K562 (cell line): Measurements from ENCODE around the gene FBXO21. TPM values are rescaled to one million over a fixed set of nuclear protein-coding genes. Genes with fewer than 3 reads are reported as not detected.
A peak's percentile ranks its signal among the peaks of the same experiment; 100 is the strongest.

ENCODE experiments used
- ATAC-seq: fragments of 200-7000 bp; cut with Tn5 transposase; 3 replicates; pipeline ENCODE4 v1.9.1; 2020; ENCODE audit warnings: moderate library complexity
- BruUV-seq: library from RNA; stranded (reverse); fragments of 400-500 nt; replicated peaks from 2 replicates; lab custom pipeline; 2021; lab: Mats Ljungman, UMichigan
- CTCF ChIA-PET: fragments of 300-600 bp; formaldehyde crosslinking; extraction: SDS; loops from one replicate; lab custom pipeline; 2021; ENCODE audit warnings: low intra/inter-chr PET ratio; lab: Yijun Ruan, JAX
- POLR2A ChIA-PET: fragments of 300-600, 350-650 bp; sonication (Branson Sonifier 250); formaldehyde crosslinking; extraction: SDS; loops from one replicate; lab custom pipeline; 2021; ENCODE audit warnings: antibody characterized with exemption, inconsistent platforms; lab: Yijun Ruan, JAX
- DNase-seq, 4 experiments: peaks; one replicate each; pipeline versions ENCODE4 v3.0.0 to v3.0.0-alpha.2; 2011 to 2018; ENCODE audit warnings: low spot score in 3 of 4, mixed read lengths in 3 of 4; ENCODE audit errors: extremely low read depth in 1 of 4
- FAIRE-seq: peaks from 2 replicates; lab custom pipeline; 2011; peaks lifted over from hg19 to GRCh38; lab: Jason Lieb, UNC
- H2AFZ ChIP-seq: 2 replicates; pipeline ENCODE4 v1.6.0; 2011; ENCODE audit warnings: low read depth, low read length, control low read depth, inconsistent platforms
- H3K27ac ChIP-seq: fragments of 200-600 bp; 3 replicates; pipeline ENCODE4 v1.8.0; 2011; ENCODE audit warnings: low read depth, mild to moderate bottlenecking, control low read depth, inconsistent platforms, low read length, moderate library complexity, mixed read lengths; ENCODE audit errors: extremely low read depth
- H3K27me3 ChIP-seq, 2 experiments: fragments of 300-600 bp in 1 of 2; 2 replicates in 1 of 2; 3 replicates in 1 of 2; pipeline versions ENCODE4 v1.6.0 to v1.8.0; 2011; ENCODE audit warnings: inconsistent platforms in 2 of 2, low read length in 2 of 2, mild to moderate bottlenecking in 1 of 2, mixed read lengths in 1 of 2, moderate library complexity in 1 of 2; ENCODE audit not compliant: control insufficient read depth in 2 of 2, insufficient read depth in 2 of 2
- H3K36me3 ChIP-seq: fragments of 300-600 bp; 3 replicates; pipeline ENCODE4 v1.8.0; 2011; ENCODE audit warnings: mild to moderate bottlenecking, low read length, inconsistent platforms; ENCODE audit not compliant: control insufficient read depth, insufficient read depth
- H3K4me1 ChIP-seq, 2 experiments: fragments of 200-600 bp in 1 of 2; replicated peaks in 1 of 2; 2 replicates in 1 of 2; 3 replicates in 1 of 2; pipeline versions ENCODE4 v1.5.1 to v1.8.0; 2011; ENCODE audit warnings: inconsistent platforms in 2 of 2, low read length in 2 of 2, mild to moderate bottlenecking in 1 of 2, mixed read lengths in 1 of 2, moderate library complexity in 1 of 2; ENCODE audit not compliant: control insufficient read depth in 2 of 2, insufficient read depth in 2 of 2
- H3K4me2 ChIP-seq: 2 replicates; pipeline ENCODE4 v1.6.1; 2011; ENCODE audit warnings: low read length, control low read depth, inconsistent platforms, mixed read lengths; ENCODE audit not compliant: insufficient read depth
- H3K4me3 ChIP-seq: fragments of 200-600 bp; sonication (generic), shearing (Covaris generic); 2 replicates; pipeline ENCODE4 v1.5.1; 2016; ENCODE audit warnings: control low read depth, inconsistent platforms
- H3K79me2 ChIP-seq: fragments of 200-600 bp; 3 replicates; pipeline ENCODE4 v1.8.0; 2011; ENCODE audit warnings: low read length, inconsistent platforms; ENCODE audit not compliant: control insufficient read depth, insufficient read depth
- H3K9ac ChIP-seq, 2 experiments: 2 replicates each; pipeline versions ENCODE4 v1.6.0 to v1.6.1; 2011; ENCODE audit warnings: low read depth in 2 of 2, low read length in 2 of 2, control low read depth in 1 of 2, inconsistent platforms in 1 of 2, mild to moderate bottlenecking in 1 of 2, mixed read lengths in 1 of 2; ENCODE audit not compliant: insufficient read depth in 1 of 2
- H3K9me1 ChIP-seq: one replicate; pipeline ENCODE4 v1.6.0; 2011; ENCODE audit warnings: inconsistent platforms, mild to moderate bottlenecking, low read length, moderate library complexity; ENCODE audit not compliant: control insufficient read depth, insufficient read depth
- H3K9me3 ChIP-seq: replicated peaks from 2 replicates; pipeline ENCODE4 v1.5.1; 2011; ENCODE audit warnings: low read depth, low read length, inconsistent platforms; ENCODE audit not compliant: control insufficient read depth, insufficient read depth
- H4K20me1 ChIP-seq: replicated peaks from 2 replicates; pipeline ENCODE4 v1.6.1; 2011; ENCODE audit warnings: low read length, inconsistent platforms, mixed read lengths; ENCODE audit not compliant: control insufficient read depth, insufficient read depth
- ATF1 ChIP-seq, 2 experiments: fragments of 450-650 bp in 1 of 2; IDR thresholded peaks; 2 replicates each; pipeline ENCODE4 v1.6.1; 2016; ENCODE audit warnings: missing compliant biosample characterization in 1 of 2, missing genetic modification characterization in 1 of 2
- HLTF ChIP-seq: fragments of 450-650 bp; IDR thresholded peaks from 2 replicates; pipeline ENCODE4 v1.6.1; 2016
- KDM5B ChIP-seq: fragments of 200-600 bp; sonication (generic); IDR thresholded peaks from 2 replicates; pipeline ENCODE4 v1.6.1; 2012; ENCODE audit warnings: low read depth, mild to moderate bottlenecking, moderate library complexity, low read length, control low read depth, inconsistent platforms; ENCODE audit not compliant: insufficient replicate concordance
- KLF1 ChIP-seq: fragments of 450-650 bp; IDR thresholded peaks from 2 replicates; pipeline ENCODE4 v1.6.1; 2016; ENCODE audit warnings: missing genetic modification characterization, missing compliant biosample characterization
- PML ChIP-seq: IDR thresholded peaks from 2 replicates; pipeline ENCODE4 v1.6.1; 2012; ENCODE audit warnings: low read length, inconsistent platforms
- PTBP1 ChIP-seq: fragments of 200-400 bp; formaldehyde crosslinking; IDR thresholded peaks from 2 replicates; pipeline ENCODE4 v1.6.1; 2017; ENCODE audit warnings: low read depth, low read length
- SRSF1 ChIP-seq: fragments of 200-400 bp; formaldehyde crosslinking; IDR thresholded peaks from 2 replicates; pipeline ENCODE4 v1.6.1; 2017; ENCODE audit warnings: mild to moderate bottlenecking, low read depth, low read length, moderate library complexity
- TBP ChIP-seq: optimal IDR thresholded peaks from 2 replicates; pipeline ENCODE3; 2011; ENCODE audit warnings: low read depth, low read length, improper control_type of control experiment
- TCF7L2 ChIP-seq: fragments of 150-350 bp; IDR thresholded peaks from 2 replicates; pipeline ENCODE4 v1.6.1; 2016; ENCODE audit warnings: low read depth, mild to moderate bottlenecking, low read length, moderate library complexity
- TEAD2 ChIP-seq: fragments of 450-650 bp; IDR thresholded peaks from 2 replicates; pipeline ENCODE4 v1.6.1; 2016; ENCODE audit warnings: missing genetic modification characterization, control low read depth, missing compliant biosample characterization
- ZEB2 ChIP-seq: fragments of 450-650 bp; IDR thresholded peaks from 2 replicates; pipeline ENCODE4 v1.6.1; 2016
- ZNF12 ChIP-seq: sonication (generic); formaldehyde crosslinking; IDR thresholded peaks from 2 replicates; pipeline ENCODE4 v1.4.0; 2020; ENCODE audit warnings: mild to moderate bottlenecking, missing genetic modification reagents
- ZNF253 ChIP-seq: fragments of 250-450 bp; sonication (Bioruptor Pico); conservative IDR thresholded peaks from 2 replicates; pipeline ENCODE4 v1.6.1; 2021; ENCODE audit warnings: mild to moderate bottlenecking
- WGBS: fragments of 100-300 bp; shearing (Covaris generic); methylation state at CpG from one replicate; pipeline ENCODE4 v1.1.6; 2016; ENCODE audit warnings: low coverage, mixed read lengths; ENCODE audit not compliant: insufficient coverage; ENCODE audit errors: missing lambda C conversion rate; 5-methylcytosine and 5-hydroxymethylcytosine counted together
- in situ Hi-C: fragments of 300-500 bp; cut with MboI; formaldehyde crosslinking; loops from 4 replicates; pipeline ENCODE4 v1.15.0; 2018; ENCODE audit warnings: inconsistent platforms, mixed read lengths
- intact Hi-C: fragments of 100-400 bp; cut with micrococcal nuclease; formaldehyde crosslinking; loops from 2 replicates; pipeline ENCODE4 v1.14.2; 2022
- polyA plus RNA-seq, 8 experiments: library from polyadenylated mRNA; depleted of rRNA in 4 of 8; stranded (reverse) in 5 of 8; unstranded in 3 of 8; fragments of >200 nt; fragmentation: Nextera tagmentation in 2 of 8; fragmentation: Illumina TruSeq in 1 of 8; extraction: Ambion mirVana in 2 of 8; extraction: Trizol in 1 of 8; gene quantifications; 2 replicates each; pipeline versions ENCODE4 v1.2.1 to v1.2.3, GENCODE V29; 2011 to 2014; ENCODE audit warnings: inconsistent platforms in 1 of 8, missing spikeins in 1 of 8
- total RNA-seq, 7 experiments: library from RNA; depleted of rRNA in 6 of 7; stranded (reverse); fragments of >200 nt in 6 of 7; fragmentation: Illumina TruSeq in 2 of 7; extraction: Trizol in 2 of 7; gene quantifications; 2 replicates each; pipeline versions ENCODE4 v1.2.1 to v1.2.3, GENCODE V29; 2011 to 2021; ENCODE audit warnings: low replicate concordance in 1 of 7
- TF ChIP-seq, protein P1 (sequence below): sonication (generic); formaldehyde crosslinking; IDR thresholded peaks from 2 replicates; pipeline ENCODE4 v1.8.0; 2022; ENCODE audit warnings: mild to moderate bottlenecking, missing genetic modification reagents
- TF ChIP-seq, protein P2 (sequence below), 2 experiments: fragments of 250-450 bp in 1 of 2; fragments of 450-650 bp in 1 of 2; sonication (Bioruptor Pico) in 1 of 2; IDR thresholded peaks; 2 replicates each; pipeline versions ENCODE4 v1.6.1 to v1.8.0; 2016 to 2021; ENCODE audit warnings: mild to moderate bottlenecking in 2 of 2, moderate library complexity in 2 of 2, missing compliant biosample characterization in 1 of 2, missing genetic modification characterization in 1 of 2

FBXO21 gene
- total and polyA plus RNA-seq, 9 of the 15 experiments (the other 6 are each of a cell fraction or from before 2014, with no cell fraction given): 3.0 to 50.9 (median 9.1) TPM

DNA sequence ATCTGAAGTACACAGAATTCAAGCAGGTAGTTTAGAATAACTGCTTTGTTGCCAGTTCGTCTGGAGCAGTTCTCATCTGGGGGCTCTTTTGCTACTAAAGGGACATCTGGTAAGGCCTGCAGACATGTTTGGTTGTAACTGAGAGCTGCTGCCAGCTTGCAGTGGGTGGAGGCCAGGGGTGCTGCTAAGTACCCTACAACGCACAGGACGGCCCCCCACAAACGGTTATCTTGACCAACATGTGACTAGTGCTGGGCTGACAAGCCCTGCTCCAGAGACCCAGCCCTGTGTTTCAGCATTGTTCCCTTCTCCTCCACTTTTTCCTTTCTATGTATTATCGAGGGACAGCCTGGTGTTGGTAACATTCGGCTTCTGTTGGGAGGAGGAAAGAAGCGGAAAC lies 40.8 kb downstream of the FBXO21 start:
- intact Hi-C loops (no loop called here), in situ Hi-C loops (loop anchor here (25.0 kb wide), 1 partner anchor 1187 kb away; no protein-coding TSS in a partner anchor)
- no peak for FAIRE-seq
- H2AFZ ChIP-seq: no peak overlapping the region
- no peak overlapping the region for H3K4me3 ChIP-seq
- no peak overlapping the region for H3K27ac ChIP-seq
- BruUV-seq: no TSS peak
- H3K9me3 ChIP-seq: no peaks in the 10 kb centered on the region
- H3K4me1 ChIP-seq: peaks cover 4 to 11% of the 10 kb centered on the region in 2 experiments; a peak in 2 of 5 replicates
- H3K9ac ChIP-seq: no peak overlapping the region
- ATAC-seq: no peak
- H3K4me2 ChIP-seq: no peak overlapping the region
- peaks cover 35% of the 10 kb centered on the region; the same call in 2 of the 3 replicates for H3K36me3 ChIP-seq
- no peak for TF ChIP-seq TCF7L2
- CTCF ChIA-PET: interaction anchor here (3.2 kb wide), 1 partner anchor 124 kb away, joined by 26 read pairs; no protein-coding TSS in a partner anchor
- POLR2A ChIA-PET: interaction anchor here (0.7 kb wide), 1 partner anchor 28 kb away, joined by 3 read pairs; no protein-coding TSS in a partner anchor
- H4K20me1 ChIP-seq: 0 out of 2 replicates have a peak, but pooled peaks cover 3% of the 10 kb centered on the region
- H3K79me2 ChIP-seq: no peaks in the 10 kb centered on the region
- H3K27me3 ChIP-seq: no peaks in the 10 kb centered on the region
- peaks cover 4% of the 10 kb centered on the region for H3K9me1 ChIP-seq
- DNase-seq: no peak
- 60% methylated on average over 7 of the region's 7 CpGs for WGBS

DNA sequence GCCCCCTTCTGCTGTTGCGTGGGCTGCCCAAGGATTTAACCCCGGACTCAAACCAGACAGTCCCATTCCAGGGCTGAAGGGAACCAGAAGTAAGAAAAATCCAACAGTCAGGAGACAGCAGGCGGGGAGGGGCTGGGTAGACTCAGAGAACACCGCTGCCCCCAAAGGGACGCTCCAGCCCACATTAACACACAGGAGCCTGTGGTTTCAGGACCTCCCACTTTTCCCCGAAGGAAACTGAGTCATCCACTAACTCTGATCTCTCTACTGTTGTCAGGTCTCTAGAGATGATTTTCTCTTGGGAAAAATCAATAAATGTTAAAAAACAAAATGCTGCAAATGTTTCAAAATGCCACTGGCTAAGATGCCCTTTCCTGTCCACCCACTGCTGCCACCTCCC lies 41.6 kb downstream of the FBXO21 start:
- Histone ChIP-seq H3K79me2 (no peaks in the 10 kb centered on the region), H3K27ac (no peak overlapping the region), H3K9ac (no peak overlapping the region), H3K9me3 (no peaks in the 10 kb centered on the region)
- DNase-seq (peak; percentile 25 to 45 (median 38)), FAIRE-seq (peak; percentile 37)
- BruUV-seq: no TSS peak
- intact Hi-C loops: no loop called here
- no peak for TF ChIP-seq HLTF
- no peak for TF ChIP-seq PML
- TF ChIP-seq KDM5B: no peak
- no peak for TF ChIP-seq TBP
- TF ChIP-seq, protein P1, sequence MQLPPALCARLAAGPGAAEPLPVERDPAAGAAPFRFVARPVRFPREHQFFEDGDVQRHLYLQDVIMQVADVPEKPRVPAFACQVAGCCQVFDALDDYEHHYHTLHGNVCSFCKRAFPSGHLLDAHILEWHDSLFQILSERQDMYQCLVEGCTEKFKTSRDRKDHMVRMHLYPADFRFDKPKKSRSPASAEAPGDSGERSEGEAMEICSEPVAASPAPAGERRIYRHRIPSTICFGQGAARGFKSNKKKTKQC (CRISPR knock-in tag): no peak
- TF ChIP-seq TEAD2 (tag): no peak
- TF ChIP-seq KLF1: no peak
- TF ChIP-seq, protein P2, sequence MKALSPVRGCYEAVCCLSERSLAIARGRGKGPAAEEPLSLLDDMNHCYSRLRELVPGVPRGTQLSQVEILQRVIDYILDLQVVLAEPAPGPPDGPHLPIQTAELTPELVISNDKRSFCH (CRISPR knock-in tag; IDR thresholded peaks at IDR 0.05): no peak
- TF ChIP-seq, protein P2 (tag; IDR thresholded peaks at IDR 0.05): no peak
- no peak for TF ChIP-seq PTBP1
- TF ChIP-seq ATF1 (CRISPR knock-in tag; IDR thresholded peaks at IDR 0.05): no peak
- no peak for TF ChIP-seq ATF1 (tag; IDR thresholded peaks at IDR 0.05)
- TF ChIP-seq ZNF12 (CRISPR knock-in tag): no peak
- no peak for TF ChIP-seq ZEB2
- TF ChIP-seq ZNF253 (CRISPR knock-in tag): no peak
- no peak for TF ChIP-seq SRSF1
- TF ChIP-seq, all 486 proteins: peak for 0
- Histone ChIP-seq H3K27me3 (no peaks in the 10 kb centered on the region), H3K4me2 (no peak overlapping the region), H3K36me3 (peaks cover 28% of the 10 kb centered on the region; the same call in 2 of the 3 replicates), H2AFZ (no peak overlapping the region), H3K9me1 (no peaks in the 10 kb centered on the region), H4K20me1 (0 out of 2 replicates have a peak, but pooled peaks cover 4% of the 10 kb centered on the region), H3K4me3 (no peak overlapping the region), H3K4me1 (peaks cover 4 to 11% of the 10 kb centered on the region in 2 experiments; a peak in 2 of 5 replicates)
- no peak for ATAC-seq
- CTCF ChIA-PET: interaction anchor here (3.2 kb wide), 1 partner anchor 123 kb away, joined by 26 read pairs; no protein-coding TSS in a partner anchor
- in situ Hi-C loops: loop anchor here (25.0 kb wide), 1 partner anchor 1186 kb away; no protein-coding TSS in a partner anchor
- POLR2A ChIA-PET: no interaction called here
- WGBS: 57% methylated on average over 6 of the region's 6 CpGs
